ENCODE measurements around the gene ADAM22.

DNA sequence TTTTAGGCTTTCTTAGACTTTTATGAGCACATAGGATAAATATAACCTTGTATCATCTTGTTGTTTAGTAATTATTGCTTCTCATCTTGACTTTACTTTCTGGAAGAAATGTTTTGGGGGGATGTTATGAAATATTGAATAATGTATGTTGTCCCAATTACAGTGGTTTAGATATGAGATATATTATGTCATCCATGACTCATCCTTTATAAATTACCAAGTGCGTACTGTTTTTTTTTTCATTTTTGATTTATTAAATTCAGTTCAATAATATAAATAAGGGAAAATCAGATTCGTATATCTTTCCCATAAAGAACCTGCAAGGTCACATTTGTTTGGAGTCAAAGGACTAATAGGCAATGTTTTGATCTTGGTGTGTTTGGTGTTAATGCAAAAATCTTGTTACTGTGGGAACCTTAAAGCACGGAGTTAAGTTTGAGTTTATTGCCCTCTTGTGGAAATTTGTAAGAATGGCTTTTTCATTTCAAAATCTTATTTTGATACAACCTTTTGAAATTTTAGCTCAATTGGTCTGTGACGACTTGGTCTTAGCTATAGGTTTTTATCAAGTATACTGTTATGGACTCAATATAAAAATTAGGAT, 177.2 kb downstream of the ADAM22 start:
- TF ChIP-seq, protein P1, sequence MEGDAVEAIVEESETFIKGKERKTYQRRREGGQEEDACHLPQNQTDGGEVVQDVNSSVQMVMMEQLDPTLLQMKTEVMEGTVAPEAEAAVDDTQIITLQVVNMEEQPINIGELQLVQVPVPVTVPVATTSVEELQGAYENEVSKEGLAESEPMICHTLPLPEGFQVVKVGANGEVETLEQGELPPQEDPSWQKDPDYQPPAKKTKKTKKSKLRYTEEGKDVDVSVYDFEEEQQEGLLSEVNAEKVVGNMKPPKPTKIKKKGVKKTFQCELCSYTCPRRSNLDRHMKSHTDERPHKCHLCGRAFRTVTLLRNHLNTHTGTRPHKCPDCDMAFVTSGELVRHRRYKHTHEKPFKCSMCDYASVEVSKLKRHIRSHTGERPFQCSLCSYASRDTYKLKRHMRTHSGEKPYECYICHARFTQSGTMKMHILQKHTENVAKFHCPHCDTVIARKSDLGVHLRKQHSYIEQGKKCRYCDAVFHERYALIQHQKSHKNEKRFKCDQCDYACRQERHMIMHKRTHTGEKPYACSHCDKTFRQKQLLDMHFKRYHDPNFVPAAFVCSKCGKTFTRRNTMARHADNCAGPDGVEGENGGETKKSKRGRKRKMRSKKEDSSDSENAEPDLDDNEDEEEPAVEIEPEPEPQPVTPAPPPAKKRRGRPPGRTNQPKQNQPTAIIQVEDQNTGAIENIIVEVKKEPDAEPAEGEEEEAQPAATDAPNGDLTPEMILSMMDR (IDR thresholded peaks at IDR 0.05; ENCODE audit: low read depth, low read length) = peak; percentile 64
- no peak for TF ChIP-seq EZH2phosphoT487 (IDR thresholded peaks at IDR 0.05; ENCODE audit: low read depth)

Measured in OCI-LY3 (cell line).